Suprapubic skin (tissue), 3 donors: ENCODE results near the gene INSIG1.

Experiments
- EP300 ChIP-seq: sonication (generic); formaldehyde crosslinking; IDR thresholded peaks from one replicate; pipeline ENCODE4 v1.6.1; 2017; ENCODE audit warnings: antibody characterized with exemption
- POLR2A ChIP-seq, 2 donors: fragments of 450-650 bp; IDR thresholded peaks; one replicate each; pipeline ENCODE4 v1.6.1; 2017; ENCODE audit warnings: antibody characterized with exemption in 2 of 2, mild to moderate bottlenecking in 2 of 2, moderate library complexity in 2 of 2
- TF ChIP-seq, protein P1 (sequence below), 2 donors: fragments of 200-600 bp in 1 of 2; fragments of 450-650 bp in 1 of 2; sonication (generic) in 1 of 2; IDR thresholded peaks; one replicate each; pipeline ENCODE4 v1.5.1; 2016 to 2019; ENCODE audit warnings: antibody characterized with exemption in 2 of 2, mild to moderate bottlenecking in 1 of 2, moderate library complexity in 1 of 2

DNA sequence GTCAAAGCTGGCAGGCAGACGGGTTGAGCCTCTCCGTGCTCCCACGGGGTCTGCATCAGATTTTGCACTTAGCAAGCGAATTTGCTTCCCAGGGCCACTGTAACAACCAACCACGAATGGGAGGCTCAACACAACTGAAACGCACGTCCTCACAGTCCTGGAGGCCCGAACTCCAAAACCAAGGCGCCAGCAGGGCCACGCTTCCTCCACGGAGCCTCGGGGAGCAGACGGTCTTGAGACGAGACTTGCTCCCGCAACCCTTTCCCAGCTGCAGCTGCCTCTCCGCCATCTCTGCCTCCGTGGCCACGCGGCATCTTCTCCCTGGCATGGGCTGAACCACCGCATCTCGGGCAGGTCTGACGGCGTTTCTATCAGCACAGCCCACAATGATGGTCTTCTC, 30.2 kb upstream of the INSIG1 start:
- TF ChIP-seq, protein P1, sequence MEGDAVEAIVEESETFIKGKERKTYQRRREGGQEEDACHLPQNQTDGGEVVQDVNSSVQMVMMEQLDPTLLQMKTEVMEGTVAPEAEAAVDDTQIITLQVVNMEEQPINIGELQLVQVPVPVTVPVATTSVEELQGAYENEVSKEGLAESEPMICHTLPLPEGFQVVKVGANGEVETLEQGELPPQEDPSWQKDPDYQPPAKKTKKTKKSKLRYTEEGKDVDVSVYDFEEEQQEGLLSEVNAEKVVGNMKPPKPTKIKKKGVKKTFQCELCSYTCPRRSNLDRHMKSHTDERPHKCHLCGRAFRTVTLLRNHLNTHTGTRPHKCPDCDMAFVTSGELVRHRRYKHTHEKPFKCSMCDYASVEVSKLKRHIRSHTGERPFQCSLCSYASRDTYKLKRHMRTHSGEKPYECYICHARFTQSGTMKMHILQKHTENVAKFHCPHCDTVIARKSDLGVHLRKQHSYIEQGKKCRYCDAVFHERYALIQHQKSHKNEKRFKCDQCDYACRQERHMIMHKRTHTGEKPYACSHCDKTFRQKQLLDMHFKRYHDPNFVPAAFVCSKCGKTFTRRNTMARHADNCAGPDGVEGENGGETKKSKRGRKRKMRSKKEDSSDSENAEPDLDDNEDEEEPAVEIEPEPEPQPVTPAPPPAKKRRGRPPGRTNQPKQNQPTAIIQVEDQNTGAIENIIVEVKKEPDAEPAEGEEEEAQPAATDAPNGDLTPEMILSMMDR (IDR thresholded peaks at IDR 0.05), result no peak
- TF ChIP-seq EP300 (no peak), POLR2A (IDR thresholded peaks at IDR 0.05) (no peak)
